GM19025 (cell line): ENCODE data around the gene AGFG2.
"Not testable (repeated sequence)": the region's sequence is repeated elsewhere in the genome, so short reads cannot be mapped to it uniquely, and the experiment has no call there.

ENCODE experiments used
- ATAC-seq: cut with Tn5 transposase; IDR thresholded peaks from one replicate; pipeline ENCODE4 v1.9.1; 2021; ENCODE audit warnings: mild to moderate bottlenecking, low read depth, moderate library complexity; ENCODE audit not compliant: unreplicated experiment

The AGFG2 gene

DNA sequence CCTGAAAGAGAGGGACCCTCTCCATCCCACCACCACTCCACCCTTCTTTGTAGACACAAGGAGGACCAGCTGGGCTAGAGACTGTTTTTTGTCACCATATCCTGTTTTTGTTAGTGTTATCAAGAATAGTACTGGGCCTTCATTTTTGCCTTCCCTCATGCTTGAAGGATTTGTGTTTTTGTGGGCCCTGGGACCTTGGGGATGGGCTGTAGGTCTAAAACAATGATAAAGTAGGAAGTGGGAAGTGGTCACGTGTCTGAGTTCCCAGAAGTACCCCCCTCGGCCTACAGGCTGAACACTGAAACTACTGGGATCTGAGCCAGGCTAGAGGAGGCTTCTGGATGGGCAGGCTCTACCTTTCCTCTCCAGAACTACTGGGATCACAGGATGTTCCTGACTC lies 8.9 kb downstream of the AGFG2 start:
- ATAC-seq, result no peak

DNA sequence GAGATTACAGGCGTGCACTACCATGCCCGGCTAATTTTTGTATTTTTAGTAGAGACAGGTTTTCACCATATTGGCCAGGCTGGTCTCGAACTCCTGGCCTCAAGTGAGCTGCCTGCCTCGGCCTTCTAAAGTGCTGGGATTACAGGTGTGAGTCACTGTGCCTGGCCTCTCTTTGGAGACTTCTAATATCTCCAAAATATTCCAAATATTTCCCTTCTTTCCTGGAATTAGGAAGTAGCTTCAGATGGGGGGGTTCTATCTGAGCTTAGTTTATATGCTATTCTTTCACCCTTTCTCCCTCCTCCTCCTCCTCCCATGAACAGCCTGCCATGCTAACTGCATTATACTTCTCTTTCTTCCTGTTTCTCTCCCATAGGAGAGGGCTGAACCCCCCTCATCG lies 9.4 kb downstream of the AGFG2 start:
- ATAC-seq, result not testable (repeated sequence)

DNA sequence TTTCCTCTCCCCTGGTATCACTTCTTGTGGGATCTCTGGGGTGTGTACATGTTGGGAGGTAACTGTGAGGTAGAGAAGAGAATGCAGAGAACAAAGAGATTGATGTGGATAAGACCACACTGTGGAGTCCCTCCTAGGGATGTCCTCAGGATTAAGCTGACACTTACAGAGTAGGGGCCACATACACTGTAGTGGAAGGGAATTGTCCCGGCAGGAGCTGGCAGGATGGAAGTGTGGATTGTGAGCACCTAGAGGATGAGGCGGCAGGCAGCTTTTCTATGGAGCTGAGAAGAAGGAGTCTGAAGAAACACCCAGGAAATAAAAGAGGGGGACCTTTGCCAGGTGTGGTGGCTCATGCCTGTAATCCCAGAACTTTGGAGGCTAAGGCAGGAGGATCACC lies 13.5 kb downstream of the AGFG2 start:
- ATAC-seq, result no peak

GRCh38 chr7:100553032-100553431 lies 14.0 kb downstream of the AGFG2 start:
- no peak for ATAC-seq

GRCh38 chr7:100555701-100556100 lies 16.7 kb downstream of the AGFG2 start:
- ATAC-seq, result no peak

DNA sequence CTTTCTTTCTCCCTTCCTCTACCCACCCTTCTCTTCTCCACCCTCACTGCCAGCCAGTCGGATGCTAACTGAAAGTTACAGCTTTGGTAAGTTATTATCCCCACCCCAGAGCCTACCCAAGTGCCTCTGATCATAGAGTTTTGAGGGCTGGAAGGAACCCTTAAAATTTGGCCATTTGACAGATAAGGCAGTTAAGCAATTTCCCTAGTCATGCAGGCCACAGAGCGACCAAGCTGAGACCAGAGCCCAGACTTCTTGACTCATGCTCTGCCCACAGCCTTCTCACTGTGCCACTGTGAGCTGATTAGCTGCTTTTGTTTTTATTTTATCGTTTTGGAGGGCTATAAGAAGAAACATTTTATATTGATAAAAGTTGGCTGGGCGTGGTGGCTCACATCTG lies 17.5 kb downstream of the AGFG2 start:
- ATAC-seq, result no peak

GRCh38 chr7:100559127-100559526 lies 20.1 kb downstream of the AGFG2 start:
- no peak for ATAC-seq

- ATAC-seq, result no peak
These were observed 22.6 kb downstream of the AGFG2 start for GRCh38 chr7:100561491-100562194.

- no peak for ATAC-seq
These were observed 23.4 kb downstream of the AGFG2 start for GRCh38 chr7:100562195-100563099.

DNA sequence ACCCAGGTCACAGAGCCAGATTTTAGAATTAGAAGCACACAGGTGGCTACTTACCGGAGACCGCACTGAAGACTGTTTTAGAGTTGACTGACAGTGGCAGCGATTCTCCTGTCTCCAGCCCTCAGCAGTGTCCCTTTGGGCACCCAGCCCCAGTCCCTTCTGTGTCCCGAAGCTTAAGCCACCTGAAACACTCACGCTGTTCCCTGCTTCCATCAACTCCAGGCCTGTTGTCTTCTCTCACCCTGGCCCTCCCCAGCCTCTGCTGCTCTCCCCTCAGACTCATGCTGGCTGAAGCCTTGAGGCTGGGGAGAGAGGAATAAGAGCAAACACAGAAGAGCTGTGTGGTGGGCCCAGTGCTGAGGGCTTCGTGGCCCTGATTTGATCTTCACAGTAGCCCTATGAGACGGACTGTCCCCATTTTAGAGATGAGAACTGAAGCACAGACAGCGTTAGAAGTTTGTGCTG lies 24.1 kb downstream of the AGFG2 start:
- no peak for ATAC-seq

GRCh38 chr7:100563809-100564400 lies 24.9 kb downstream of the AGFG2 start:
- ATAC-seq, result no peak

GRCh38 chr7:100564405-100564804 lies 25.4 kb downstream of the AGFG2 start:
- not testable (repeated sequence) for ATAC-seq

- no peak for ATAC-seq
These were observed 26.1 kb downstream of the AGFG2 start for GRCh38 chr7:100565133-100565571.

DNA sequence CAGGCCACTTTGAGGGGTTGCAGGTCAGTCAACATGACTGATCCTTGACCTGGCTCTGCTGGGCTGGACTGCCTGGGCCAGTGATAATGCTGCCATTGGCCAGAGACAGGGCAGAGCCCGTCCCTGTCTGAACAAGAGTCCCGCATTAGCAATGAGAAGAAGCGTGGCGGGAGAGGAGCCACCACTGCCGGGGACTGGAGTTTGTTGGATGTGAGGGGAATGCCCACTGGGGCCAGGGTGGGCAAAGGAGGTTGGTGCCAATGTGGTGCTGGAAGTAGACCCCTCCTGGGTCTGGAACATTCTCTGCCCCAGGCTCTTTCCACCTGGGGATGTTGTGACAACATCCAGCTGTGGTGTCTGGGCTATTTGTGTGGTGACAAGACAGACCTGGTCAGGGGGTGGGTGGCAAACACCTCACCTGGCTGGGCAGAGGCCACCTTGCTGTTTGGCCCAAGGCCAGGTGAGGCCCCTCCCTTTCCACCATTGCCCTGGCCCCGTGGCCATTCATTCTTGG lies 27.1 kb downstream of the AGFG2 start:
- no peak for ATAC-seq

DNA sequence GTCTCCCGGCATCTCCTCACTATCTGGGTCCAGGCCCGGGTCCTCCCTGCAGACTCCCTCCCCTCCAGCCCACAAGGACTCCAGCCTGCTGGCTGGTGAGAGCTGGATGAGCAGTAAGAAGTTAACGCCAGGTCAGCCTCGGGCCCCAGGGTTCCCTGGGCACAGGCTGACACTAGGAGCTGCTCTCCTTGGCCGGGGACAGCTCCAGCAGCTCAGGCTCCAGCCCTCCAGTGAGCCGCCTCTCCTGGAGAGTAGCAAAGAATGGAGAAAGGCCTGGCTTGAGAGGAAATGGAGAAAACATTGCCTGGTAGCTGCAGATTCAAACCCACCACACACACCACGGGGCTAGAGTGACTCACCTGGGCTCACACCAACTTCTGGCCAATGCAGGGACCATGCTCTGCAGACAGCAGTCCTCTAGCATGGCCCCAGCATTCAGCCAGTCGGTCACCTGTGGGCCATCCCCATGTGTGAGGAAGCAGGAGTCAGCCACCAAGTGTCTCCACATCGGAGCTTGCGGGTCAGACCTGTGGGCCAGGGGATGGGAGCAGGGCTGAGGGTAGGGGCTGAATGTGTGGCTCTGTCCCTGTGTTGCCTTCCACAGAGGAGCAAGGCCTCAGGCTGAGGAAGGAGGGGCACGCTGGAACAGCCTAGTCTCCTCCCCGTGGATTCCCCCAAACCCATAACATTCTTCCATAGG lies 28.2 kb downstream of the AGFG2 start:
- no peak for ATAC-seq

GRCh38 chr7:100567751-100568175 lies 28.8 kb downstream of the AGFG2 start:
- no peak for ATAC-seq

GRCh38 chr7:100568176-100568895 lies 29.3 kb downstream of the AGFG2 start:
- ATAC-seq, result no peak

DNA sequence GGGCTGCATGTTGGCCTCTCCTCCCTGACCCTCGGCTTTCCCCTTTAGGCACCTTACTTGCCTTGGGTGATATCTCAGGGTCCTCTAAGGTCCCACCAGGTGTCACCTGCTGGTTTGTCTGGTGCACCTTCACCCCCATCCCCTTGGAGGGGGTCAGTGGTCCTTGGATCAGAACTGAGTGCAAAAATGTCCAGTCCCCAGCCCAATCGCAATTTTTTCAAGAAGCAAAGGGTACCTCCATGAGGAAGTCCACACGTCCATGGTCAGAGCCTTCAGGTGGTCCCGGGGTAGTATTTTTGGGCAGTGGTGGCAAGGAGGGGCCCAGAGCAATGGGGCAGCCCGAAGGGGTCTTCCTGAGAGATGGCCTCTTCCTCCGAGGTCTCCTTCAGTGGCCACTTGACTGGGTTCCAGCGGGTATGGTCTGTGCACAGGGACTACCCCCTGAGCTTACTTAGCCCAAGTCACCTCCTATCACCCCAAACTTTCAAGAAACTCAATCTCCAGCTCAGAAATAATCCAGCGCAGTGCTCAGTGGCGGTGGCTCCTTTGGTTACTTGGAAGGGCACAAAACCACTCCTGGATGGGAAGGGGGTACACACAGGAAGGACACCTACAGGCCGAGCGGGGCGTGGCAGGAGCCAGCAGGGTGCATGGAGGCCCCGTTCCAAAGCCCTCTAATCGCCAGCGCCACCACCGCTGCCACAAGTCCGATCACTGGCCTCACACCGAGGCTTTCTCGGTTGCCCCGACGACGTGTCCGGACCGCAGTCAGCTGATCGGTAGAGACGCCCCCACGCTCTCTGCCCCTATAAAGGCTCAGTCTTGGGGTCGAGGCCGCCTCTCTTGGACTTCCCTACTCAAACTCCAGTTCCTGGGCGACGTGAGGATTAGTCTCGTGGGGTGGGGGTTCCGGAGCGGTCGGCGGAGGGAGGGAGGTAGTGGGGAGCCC lies 30.2 kb downstream of the AGFG2 start:
- ATAC-seq, result no peak
